H4 (cell line): Measurements from ENCODE around the gene ENOX1. TPM values are rescaled to one million over a fixed set of nuclear protein-coding genes. Genes with fewer than 3 reads are reported as not detected.
"Not testable (repeated sequence)": the region's sequence is repeated elsewhere in the genome, so short reads cannot be mapped to it uniquely, and the experiment has no call there.

Experiments used
- DNase-seq: peaks from one replicate; pipeline ENCODE4 v3.0.0-alpha.2; 2015; ENCODE audit warnings: low spot score
- total RNA-seq: library from RNA; depleted of rRNA; stranded (reverse); fragments of >200 nt; shearing (Covaris generic); gene quantifications from 2 replicates; pipeline ENCODE4 v1.2.3, GENCODE V29; 2014

Gene ENOX1
- total RNA-seq, 1 experiment from 2014 or later = 0.64 TPM

- DNase-seq = no peak
Measured at GRCh38 chr13:43205416-43205815, 581.4 kb downstream of the ENOX1 start.

- no peak for DNase-seq
Measured at GRCh38 chr13:43204591-43204990, 582.2 kb downstream of the ENOX1 start.

GRCh38 chr13:43203781-43204180 is 583.0 kb downstream of the ENOX1 start:
- no peak for DNase-seq

GRCh38 chr13:43200736-43201135 is 586.0 kb downstream of the ENOX1 start:
- DNase-seq = no peak

- DNase-seq = no peak
Measured at GRCh38 chr13:43200307-43200706, 586.5 kb downstream of the ENOX1 start.

- DNase-seq = no peak
Measured at GRCh38 chr13:43196750-43197370, 589.9 kb downstream of the ENOX1 start.

GRCh38 chr13:43196086-43196621 is 590.6 kb downstream of the ENOX1 start:
- DNase-seq = no peak

- DNase-seq = no peak
Measured at GRCh38 chr13:43195551-43195950, 591.2 kb downstream of the ENOX1 start.

GRCh38 chr13:43195112-43195511 is 591.7 kb downstream of the ENOX1 start:
- DNase-seq = no peak

GRCh38 chr13:43193789-43194420 is 592.9 kb downstream of the ENOX1 start:
- no peak for DNase-seq

GRCh38 chr13:43191546-43191945 is 595.2 kb downstream of the ENOX1 start:
- DNase-seq = no peak

GRCh38 chr13:43185226-43185625 is 601.5 kb downstream of the ENOX1 start:
- DNase-seq = no peak

GRCh38 chr13:43180837-43181236 is 605.9 kb downstream of the ENOX1 start:
- no peak for DNase-seq

GRCh38 chr13:43180036-43180660 is 606.6 kb downstream of the ENOX1 start:
- DNase-seq = no peak

- DNase-seq = no peak
Measured at GRCh38 chr13:43171489-43171888, 615.3 kb downstream of the ENOX1 start.

GRCh38 chr13:43170506-43170905 is 616.3 kb downstream of the ENOX1 start:
- no peak for DNase-seq

- not testable (repeated sequence) for DNase-seq
Measured at GRCh38 chr13:43168434-43168833, 618.3 kb downstream of the ENOX1 start.

- DNase-seq = no peak
Measured at GRCh38 chr13:43167731-43168130, 619.0 kb downstream of the ENOX1 start.

- no peak for DNase-seq
Measured at GRCh38 chr13:43166644-43167457, 619.9 kb downstream of the ENOX1 start.
